HG03439 (cell line): ENCODE results near the gene FFAR1.
"Not testable (repeated sequence)": the region's sequence is repeated elsewhere in the genome, so short reads cannot be mapped to it uniquely, and the experiment has no call there.

Source experiments
- ATAC-seq: cut with Tn5 transposase; IDR thresholded peaks from one replicate; pipeline ENCODE4 v1.9.1; 2021; ENCODE audit warnings: mild to moderate bottlenecking, moderate library complexity; ENCODE audit not compliant: unreplicated experiment

The FFAR1 gene

GRCh38 chr19:35359395-35359794 is 11.7 kb downstream of the FFAR1 start:
- not testable (repeated sequence) for ATAC-seq

- ATAC-seq, result not testable (repeated sequence)
Observed at GRCh38 chr19:35360081-35360480, 12.4 kb downstream of the FFAR1 start.

- ATAC-seq, result no peak
Observed at GRCh38 chr19:35360880-35361420, 13.2 kb downstream of the FFAR1 start.

- no peak for ATAC-seq
Observed at GRCh38 chr19:35362261-35363000, 14.7 kb downstream of the FFAR1 start.

DNA sequence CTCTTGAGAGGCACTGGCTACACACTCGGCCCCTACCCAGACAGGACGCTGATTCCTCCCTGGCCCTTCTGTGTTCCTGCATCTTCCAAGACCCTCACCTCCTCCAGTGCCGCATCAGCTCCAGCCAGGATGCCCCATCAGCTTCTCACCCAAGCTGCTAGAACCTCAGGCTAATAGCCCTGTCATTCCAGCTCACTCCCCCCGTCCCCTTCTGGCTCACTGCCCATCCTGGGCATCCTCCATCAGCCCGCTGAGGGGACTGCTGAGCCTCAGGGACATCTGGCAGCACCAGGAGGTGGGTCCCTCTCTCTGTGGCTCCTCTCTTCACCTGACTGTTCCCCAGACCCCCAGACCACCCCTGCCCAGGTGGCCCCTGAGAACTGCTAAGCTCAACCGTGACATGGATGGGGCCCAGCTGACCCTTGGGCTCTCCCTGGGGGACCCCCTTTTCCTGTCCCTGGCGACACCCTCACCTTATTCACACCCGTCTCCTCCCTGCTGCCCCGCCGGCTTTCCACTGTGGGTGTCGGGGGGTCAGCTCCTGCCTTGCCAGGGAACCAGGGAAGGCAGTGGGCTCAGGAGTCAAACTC is 15.4 kb downstream of the FFAR1 start:
- no peak for ATAC-seq

DNA sequence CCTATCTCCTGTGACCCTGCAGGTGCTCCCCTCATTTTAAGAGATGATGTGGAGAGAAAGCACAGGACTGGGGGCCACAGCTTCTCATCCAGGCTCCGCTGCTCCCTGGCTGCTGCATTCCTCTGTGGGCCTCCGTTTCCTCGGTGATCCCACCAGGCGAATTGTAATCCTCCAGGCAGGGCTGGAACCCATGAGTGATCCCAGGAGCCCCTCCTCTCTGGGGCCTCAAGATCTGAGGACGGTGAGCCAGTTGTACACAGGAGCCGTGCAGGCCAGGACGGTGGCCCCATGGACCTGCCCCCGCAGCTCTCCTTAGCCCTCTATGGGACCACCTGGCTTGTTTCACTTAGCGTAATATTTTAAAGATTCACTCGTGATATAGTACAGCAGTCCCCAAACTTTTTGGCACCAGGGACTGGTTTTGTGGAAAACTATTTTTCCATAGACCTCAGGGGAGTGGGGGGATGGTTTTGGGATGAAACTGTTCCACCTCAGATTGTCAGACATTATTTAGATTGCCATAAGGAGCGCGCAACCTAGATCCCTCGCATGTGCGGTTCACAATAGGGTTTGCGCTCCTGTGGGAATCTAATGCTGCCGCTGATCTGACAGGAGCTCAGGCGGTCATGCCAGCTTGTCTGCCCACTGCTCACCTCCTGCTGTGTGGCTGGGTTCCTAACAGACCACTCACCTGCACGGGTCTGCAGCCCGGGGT is 16.2 kb downstream of the FFAR1 start:
- no peak for ATAC-seq

GRCh38 chr19:35365303-35365702 is 17.6 kb downstream of the FFAR1 start:
- ATAC-seq, result no peak

DNA sequence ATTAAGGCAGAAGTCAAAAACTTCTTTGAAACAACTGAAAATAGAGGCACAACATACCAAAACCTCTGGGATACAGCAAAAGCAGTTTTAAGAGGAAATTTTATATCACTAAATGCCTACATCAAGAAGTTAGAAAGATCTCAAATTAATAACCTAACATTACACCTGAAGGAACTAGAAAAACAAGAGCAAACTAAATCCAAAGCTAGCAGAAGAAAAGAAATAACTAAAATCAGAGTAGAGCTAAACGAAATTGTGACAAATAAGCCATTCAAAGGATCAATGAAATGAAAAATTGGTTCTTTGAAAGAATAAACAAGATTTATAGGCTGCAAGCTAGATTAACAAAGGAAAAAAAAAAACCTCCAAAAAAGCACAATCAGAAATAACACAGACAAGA is 20.7 kb downstream of the FFAR1 start:
- no peak for ATAC-seq

GRCh38 chr19:35369522-35369921 is 21.8 kb downstream of the FFAR1 start:
- ATAC-seq, result no peak

DNA sequence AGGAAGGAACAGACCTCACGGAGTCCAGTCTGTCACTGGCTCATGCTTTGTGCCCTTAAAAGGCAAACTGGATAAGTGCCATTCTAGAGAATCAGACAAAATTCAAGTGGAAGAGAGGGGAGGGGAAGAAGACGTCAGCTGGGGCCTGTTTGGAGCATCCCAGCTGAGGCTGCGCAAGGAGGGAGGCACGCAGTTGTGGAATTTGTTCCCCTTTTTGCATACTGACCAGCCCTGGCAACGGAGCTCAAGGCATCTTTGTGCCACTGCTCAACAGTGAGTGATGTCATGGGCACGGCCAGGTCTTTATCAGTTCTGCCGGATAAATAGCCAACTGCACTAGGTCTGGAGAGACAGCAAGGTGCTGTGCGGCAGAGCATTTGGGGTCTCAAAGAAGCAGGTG is 23.0 kb downstream of the FFAR1 start, which contains the start of gene GPR42:
Gene GPR42 (plus strand): TSS at position 347 of the 400 bp plus-strand sequence. CDS start 292 bp downstream, outside the sequence.
- no peak for ATAC-seq

DNA sequence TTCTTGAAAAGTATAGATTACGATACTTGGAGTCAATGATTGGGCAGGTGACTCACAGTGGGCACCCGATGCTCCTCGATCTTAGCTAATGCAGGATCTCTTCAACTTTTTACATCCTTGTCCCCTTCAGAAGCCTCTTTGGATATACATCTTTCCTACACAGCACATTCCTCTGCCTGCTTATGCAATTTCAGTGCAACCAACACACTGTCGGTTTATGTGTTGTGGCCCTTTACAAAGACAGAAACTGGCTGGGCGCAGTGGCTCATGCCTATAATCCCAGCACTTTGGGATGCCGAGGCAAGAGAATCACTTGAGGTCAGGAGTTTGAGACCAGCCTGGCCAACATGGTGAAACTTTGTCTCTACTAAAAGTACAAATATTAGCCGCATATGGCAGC is 25.8 kb downstream of the FFAR1 start:
- ATAC-seq, result no peak

DNA sequence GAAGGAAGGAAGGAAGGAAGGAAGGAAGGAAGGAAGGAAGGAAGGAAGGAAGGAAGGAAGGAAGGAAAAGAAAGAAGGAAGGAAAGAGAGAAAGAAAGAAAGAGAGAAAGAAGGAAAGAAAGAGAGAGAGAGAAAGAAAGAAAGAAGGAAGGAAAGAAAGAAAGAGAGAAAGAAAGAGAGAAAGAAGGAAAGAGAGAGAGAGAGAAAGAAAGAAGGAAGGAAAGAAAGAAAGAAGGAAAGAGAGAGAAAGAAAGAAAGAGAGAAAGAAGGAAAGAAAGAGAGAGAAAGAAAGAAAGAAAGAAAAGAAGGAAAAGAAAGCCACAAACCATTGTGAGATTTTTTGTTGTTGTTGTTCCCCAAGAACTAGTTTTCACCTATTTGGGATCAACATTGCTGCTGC is 26.3 kb downstream of the FFAR1 start:
- ATAC-seq, result not testable (repeated sequence)

- ATAC-seq, result no peak
Observed at GRCh38 chr19:35375505-35376307, 28.0 kb downstream of the FFAR1 start.

GRCh38 chr19:35377656-35378055 is 30.0 kb downstream of the FFAR1 start:
- ATAC-seq, result no peak

- ATAC-seq, result no peak
Observed at GRCh38 chr19:35378356-35378755, 30.7 kb downstream of the FFAR1 start.

- not testable (repeated sequence) for ATAC-seq
Observed at GRCh38 chr19:35379545-35379944, 31.8 kb downstream of the FFAR1 start.

DNA sequence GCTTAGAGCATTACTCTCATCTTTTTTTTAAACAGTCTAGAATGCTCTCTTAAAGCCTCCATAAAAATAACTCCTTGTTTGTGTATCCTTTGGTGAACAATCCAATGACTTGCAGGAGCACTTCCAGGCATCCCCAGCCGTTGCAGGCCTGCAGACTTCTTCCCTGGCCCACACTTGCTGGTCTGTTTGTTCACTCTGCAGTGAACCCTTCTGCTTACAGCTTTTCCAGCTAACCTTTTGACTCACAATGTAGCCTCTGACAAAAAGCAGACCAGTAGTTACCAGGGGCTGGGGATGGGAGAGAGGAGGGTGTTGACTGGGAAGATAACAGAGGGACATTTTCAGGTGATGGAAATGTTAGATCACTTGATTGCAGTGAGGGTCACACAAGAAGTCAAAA is 32.3 kb downstream of the FFAR1 start:
- ATAC-seq, result no peak

DNA sequence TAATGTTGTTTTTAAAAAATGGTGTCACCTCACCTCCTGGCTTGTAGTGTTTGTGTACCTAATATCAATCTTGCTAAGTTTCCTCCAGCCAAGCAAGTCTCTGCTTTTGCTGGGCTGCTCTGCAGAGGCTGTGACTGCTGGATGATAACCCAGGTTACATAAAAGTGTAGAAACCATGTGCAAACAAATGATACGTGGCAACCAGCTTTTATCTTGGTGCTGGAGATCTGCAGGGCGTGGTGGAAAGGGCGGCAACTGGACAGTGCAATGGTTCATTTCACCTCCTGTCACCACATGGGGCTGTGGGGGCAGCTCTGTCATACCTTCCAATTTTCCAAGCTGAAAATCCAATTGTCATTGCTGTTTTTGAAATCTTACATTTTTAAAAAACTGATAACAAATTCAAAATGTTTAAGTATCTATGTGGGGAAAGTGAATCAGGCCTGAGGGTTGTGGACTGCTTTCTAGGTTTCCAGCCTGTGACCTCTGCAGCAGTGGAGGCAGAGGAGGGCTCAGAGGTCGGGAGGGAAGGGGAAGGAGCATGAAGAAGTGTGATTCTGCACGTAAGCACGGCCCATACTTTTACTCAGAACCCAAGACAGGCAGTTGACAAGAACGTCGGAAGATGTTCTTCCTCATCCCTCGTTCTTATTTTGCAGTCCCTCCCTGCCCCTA is 32.9 kb downstream of the FFAR1 start:
- no peak for ATAC-seq

DNA sequence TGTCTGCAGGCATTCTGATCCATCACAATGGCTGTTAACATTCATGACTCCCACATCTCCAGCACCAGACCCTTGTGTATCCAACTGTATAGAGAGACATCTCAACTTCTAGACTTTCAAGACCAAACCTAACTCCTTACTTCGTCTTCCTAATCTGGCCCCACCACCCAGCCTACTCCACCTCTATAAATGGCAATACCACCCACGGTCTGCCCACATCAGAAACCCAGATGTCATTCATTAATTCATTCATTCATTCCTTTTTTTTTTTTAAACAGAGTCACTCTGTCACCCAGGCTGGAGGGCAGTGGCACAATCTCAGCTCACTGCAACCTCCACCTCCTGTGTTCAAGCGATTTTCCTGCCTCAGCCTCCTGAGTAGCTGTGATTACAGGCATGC is 33.6 kb downstream of the FFAR1 start:
- ATAC-seq, result no peak

DNA sequence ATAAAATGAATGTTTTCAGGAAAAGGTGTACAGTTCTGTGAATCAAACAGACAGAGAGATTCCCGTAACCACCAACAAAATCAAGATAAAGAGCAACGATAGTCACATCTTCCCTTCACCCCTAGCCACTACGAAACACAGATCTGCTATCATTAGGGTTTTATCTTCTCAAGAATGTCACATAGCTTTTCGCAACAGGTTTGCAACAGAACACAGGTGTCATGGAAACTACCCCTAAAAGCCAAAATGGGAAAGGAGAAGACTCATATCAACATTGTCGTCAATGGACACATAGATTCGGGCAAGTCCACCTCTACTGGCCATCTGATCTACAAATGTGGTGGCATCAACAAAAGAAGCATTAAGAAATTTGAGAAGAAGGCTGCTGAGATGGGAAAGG is 34.2 kb downstream of the FFAR1 start:
- no peak for ATAC-seq
